Stimulated activated CD4-positive, alpha-beta T cell treated with anti-CD3 and anti-CD28 coated beads, Interleukin-1b, Interleukin-23, amount 100 ng/mL, for 24 hours (primary cell): ENCODE measurements around the gene INSYN1.
A peak's percentile ranks its signal among the peaks of the same experiment; 100 is the strongest.
"Not testable (repeated sequence)": the region's sequence is repeated elsewhere in the genome, so short reads cannot be mapped to it uniquely, and the experiment has no call there.

Experiments
- DNase-seq, 4 experiments: peaks; one replicate each; pipeline ENCODE4 v3.0.0-alpha.2; 2020; ENCODE audit warnings: low read depth in 4 of 4, low spot score in 1 of 4

The INSYN1 gene

GRCh38 chr15:73715417-73715816 is 37.7 kb downstream of the INSYN1 start:
- DNase-seq, result no peak

- no peak for DNase-seq
Observed at GRCh38 chr15:73714695-73715301, 38.4 kb downstream of the INSYN1 start.

GRCh38 chr15:73712107-73712506 is 41.0 kb downstream of the INSYN1 start:
- no peak for DNase-seq

GRCh38 chr15:73711526-73711925 is 41.6 kb downstream of the INSYN1 start:
- DNase-seq, result no peak

DNA sequence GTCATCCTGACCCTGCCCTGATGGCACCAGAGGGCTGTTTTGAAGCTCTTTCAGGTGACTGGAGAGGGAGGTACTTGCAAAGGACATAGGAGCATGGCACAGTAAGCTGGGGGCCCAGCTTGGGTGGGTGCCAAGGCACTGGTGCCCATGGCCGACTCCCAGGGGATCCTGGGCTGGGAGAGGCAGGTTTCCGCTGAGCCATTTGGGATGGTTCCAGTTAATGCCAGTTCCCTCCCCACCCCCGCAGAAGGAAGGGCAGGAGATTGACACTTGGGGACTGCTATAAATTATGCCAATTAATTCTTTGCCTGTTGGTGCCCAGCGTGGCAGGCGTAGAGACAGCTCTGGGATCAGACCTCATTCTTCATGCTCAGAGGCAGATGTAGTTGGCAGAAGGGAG is 42.8 kb downstream of the INSYN1 start:
- no peak for DNase-seq

GRCh38 chr15:73709686-73710085 is 43.5 kb downstream of the INSYN1 start:
- DNase-seq, result no peak

- no peak for DNase-seq
Observed at GRCh38 chr15:73709241-73709640, 43.9 kb downstream of the INSYN1 start.

DNA sequence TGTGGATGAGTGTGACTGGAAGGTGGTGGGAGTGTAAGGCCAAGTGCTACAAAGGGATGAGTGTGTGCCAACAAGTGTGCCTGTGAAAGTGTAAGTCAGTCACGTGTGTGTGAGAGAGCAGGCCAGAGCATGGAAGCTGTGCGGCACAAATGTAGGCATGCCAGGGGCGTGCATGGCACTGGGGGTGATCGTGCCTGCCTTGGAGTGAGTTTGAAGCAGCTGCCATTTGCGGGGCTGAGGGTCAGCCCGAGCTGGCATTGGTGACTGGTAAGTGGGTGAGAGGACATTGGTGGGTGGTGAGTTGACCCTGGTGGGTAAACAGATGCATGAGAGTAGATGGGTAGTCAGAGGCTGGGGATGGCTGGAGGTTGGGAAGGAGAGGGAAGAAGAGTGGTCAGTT is 44.5 kb downstream of the INSYN1 start:
- no peak for DNase-seq

DNA sequence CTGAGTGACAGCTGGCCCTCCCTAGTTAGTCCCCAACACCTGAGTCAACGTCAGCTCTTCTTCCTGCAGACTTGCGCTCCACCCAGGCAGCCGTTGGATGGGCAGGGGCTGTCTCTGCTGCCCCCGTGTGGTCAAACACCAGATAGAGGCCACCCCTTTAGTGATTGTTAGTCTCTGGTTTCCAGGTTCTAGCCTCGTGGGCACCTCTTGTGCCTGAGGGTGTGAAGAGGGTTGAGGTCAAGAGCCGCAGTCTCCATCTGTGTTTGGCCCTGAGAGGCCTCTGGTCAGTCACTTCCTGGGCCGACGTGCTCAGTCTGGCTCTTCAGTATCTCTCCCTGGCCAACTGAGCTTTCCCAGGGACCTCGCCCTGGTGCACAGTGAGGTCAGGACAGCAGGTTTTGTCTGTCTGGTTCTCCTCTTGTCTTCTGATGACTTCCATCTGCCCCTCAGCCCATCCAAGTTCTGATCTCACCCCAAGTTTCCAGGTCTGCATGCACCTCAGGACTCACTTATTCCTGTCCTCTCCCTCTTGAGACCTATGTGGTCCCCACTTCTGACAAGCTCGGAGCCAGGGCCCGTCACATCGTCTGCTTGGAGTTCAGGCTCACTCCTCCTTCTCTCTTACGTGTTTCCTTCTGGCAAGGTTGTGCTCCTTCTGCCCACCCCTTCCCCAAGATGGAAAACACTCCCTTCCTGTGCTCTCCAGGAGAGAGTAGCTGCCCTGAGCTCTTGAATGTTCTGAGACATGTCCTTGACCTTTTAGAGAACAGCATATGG is 48.1 kb downstream of the INSYN1 start:
- DNase-seq, result peak; percentile 35 to 52 (median 45)

GRCh38 chr15:73704142-73704868 is 48.8 kb downstream of the INSYN1 start:
- not testable (repeated sequence) for DNase-seq

DNA sequence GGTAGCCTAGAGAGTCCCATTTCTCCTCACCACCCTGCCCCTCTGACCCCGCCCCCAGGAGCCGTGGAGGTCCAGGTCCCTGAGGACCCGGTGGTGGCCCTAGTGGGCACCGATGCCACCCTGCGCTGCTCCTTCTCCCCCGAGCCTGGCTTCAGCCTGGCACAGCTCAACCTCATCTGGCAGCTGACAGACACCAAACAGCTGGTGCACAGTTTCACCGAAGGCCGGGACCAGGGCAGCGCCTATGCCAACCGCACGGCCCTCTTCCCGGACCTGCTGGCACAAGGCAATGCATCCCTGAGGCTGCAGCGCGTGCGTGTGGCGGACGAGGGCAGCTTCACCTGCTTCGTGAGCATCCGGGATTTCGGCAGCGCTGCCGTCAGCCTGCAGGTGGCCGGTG is 49.5 kb downstream of the INSYN1 start:
- DNase-seq, result not testable (repeated sequence)

- not testable (repeated sequence) for DNase-seq
Observed at GRCh38 chr15:73702311-73703239, 50.6 kb downstream of the INSYN1 start.

GRCh38 chr15:73700041-73700842 is 52.9 kb downstream of the INSYN1 start:
- peak; percentile 50 to 65 (median 62) for DNase-seq

GRCh38 chr15:73699249-73700040 is 53.7 kb downstream of the INSYN1 start:
- DNase-seq, result no peak

DNA sequence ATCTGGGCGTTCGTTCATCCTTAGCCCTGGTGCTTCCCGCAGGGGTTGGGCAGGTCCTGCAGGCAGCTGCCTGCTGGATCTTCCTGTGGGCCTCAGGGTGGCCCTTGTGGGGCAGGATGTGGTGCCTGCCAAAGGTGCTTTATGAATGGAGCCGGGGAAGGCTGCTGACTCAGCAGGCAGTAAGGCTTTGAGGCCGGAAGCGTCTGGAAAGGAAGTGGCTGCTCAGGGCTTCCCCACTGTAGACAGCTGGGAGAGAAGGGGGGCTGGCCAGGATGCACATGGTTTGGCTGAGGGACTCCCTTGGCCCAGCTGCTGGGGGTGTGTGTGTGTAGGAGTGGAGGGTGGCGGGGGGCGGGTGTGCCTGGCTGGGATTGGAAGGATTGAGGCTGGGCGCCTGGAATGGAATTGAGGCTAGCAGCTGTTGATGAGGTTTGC is 56.1 kb downstream of the INSYN1 start:
- DNase-seq, result peak; percentile 35 to 68 (median 50)

- DNase-seq, result no peak
Observed at GRCh38 chr15:73696641-73697001, 56.5 kb downstream of the INSYN1 start.

DNA sequence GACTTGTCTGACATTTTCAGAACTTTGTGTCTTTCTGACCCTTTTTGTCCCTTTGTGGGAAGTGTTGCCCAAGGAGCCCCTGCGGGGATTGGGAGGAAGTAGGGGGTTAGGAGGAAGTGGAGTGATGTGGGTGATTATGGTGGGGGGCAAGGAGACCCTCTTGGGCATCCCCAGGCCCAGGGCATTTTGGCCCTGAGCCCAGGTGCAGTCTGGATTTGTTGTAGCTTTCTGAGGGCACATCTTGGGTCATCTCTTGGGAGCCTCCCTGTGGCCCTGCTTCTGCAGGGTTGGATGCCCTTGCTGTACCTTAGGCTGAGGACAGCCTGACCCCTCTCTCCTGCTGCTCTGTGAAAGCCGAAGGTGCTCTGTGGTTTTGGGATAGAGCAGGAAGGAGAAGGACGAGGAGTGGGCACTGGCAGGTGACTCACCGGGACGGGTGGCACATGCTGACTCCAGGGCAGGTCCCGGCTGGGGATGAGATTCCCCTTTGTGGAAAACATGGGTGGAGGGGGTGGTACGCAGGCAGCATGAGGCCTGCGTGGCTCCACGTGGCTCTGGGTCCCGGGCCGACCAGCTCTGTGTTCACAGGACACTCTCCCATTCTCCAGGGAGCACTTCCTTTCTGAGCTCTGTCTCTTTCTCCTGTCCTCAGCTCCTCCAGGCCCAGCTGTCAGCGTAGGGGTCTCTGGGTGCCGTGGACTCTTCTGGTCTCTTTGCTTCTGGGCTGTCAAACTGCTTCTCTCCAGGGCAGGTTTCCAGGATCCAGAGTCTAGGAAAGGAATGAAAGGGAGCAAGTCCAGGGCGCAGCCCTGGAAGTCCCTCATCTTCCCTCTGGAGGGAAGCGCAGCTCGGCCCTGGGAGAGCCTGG is 57.1 kb downstream of the INSYN1 start:
- no peak for DNase-seq

DNA sequence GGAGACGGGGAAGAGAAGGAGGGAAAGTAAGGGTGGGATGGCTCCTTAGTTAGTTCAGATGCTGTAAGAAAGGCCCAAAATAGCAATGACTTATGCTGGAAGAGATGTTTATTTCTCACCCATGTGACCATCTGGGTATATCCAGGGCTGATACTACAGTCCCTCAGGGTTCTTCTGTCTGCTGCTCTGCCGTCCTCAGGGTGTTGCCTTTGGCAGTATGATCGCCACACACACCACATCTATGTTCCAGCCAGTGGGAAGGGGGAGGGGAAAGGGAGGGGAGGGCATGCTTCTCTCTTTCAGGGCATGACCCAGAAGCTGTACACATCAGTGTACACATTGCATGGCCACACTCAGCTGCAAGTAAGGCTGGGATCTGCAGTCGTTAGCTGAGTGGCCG is 58.7 kb downstream of the INSYN1 start:
- no peak for DNase-seq
